G401 (cell line): ENCODE measurements around the gene KRTAP9-3. TPM values are rescaled to one million over a fixed set of nuclear protein-coding genes. Genes with fewer than 3 reads are reported as not detected.

Experiments used
- total RNA-seq: library from RNA; depleted of rRNA; stranded (reverse); fragments of >200 nt; shearing (Covaris generic); gene quantifications from 2 replicates; pipeline ENCODE4 v1.2.3, GENCODE V29; 2014; rRNA removed

Gene KRTAP9-3
- total RNA-seq, 1 experiment from 2014 or later = not detected

Other genes with a start within 250 kb of the KRTAP9-3 start
- gene KRT40, start 248.1 kb upstream of the KRTAP9-3 start, total RNA-seq = not detected in 2 replicates
- not detected in 2 replicates for gene KRTAP3-3, start 238.3 kb upstream of the KRTAP9-3 start, total RNA-seq
- gene KRTAP3-2, start 232.5 kb upstream of the KRTAP9-3 start, total RNA-seq = not detected in 2 replicates
- gene KRTAP3-1, start 223.3 kb upstream of the KRTAP9-3 start, total RNA-seq = not detected in 2 replicates
- gene KRTAP1-5, start 205.2 kb upstream of the KRTAP9-3 start, total RNA-seq = not detected in 2 replicates
- not detected in 2 replicates for gene KRTAP1-4, start 202.3 kb upstream of the KRTAP9-3 start, total RNA-seq
- gene KRTAP1-3, start 197.6 kb upstream of the KRTAP9-3 start, total RNA-seq = not detected in 2 replicates
- not detected in 2 replicates for gene KRTAP1-1, start 191.0 kb upstream of the KRTAP9-3 start, total RNA-seq
- gene KRTAP2-1, start 185.1 kb upstream of the KRTAP9-3 start, total RNA-seq = not detected in 2 replicates
- not detected in 2 replicates for gene KRTAP2-2, start 177.2 kb upstream of the KRTAP9-3 start, total RNA-seq
- not detected in 2 replicates for gene KRTAP2-3, start 172.3 kb upstream of the KRTAP9-3 start, total RNA-seq
- gene KRTAP2-4, start 166.6 kb upstream of the KRTAP9-3 start, total RNA-seq = not detected in 2 replicates
- not detected in 2 replicates for gene KRTAP4-7, start 148.3 kb upstream of the KRTAP9-3 start, total RNA-seq
- gene KRTAP4-8, start 134.3 kb upstream of the KRTAP9-3 start, total RNA-seq = not detected in 2 replicates
- gene KRTAP4-16, start 130.2 kb upstream of the KRTAP9-3 start, total RNA-seq = not detected in 2 replicates
- not detected in 2 replicates for gene KRTAP4-9, start 127.1 kb upstream of the KRTAP9-3 start, total RNA-seq
- gene KRTAP4-11, start 114.1 kb upstream of the KRTAP9-3 start, total RNA-seq = not detected in 2 replicates
- gene KRTAP4-12, start 108.3 kb upstream of the KRTAP9-3 start, total RNA-seq = not detected in 2 replicates
- gene KRTAP4-6, start 91.9 kb upstream of the KRTAP9-3 start, total RNA-seq = not detected in 2 replicates
- not detected in 2 replicates for gene KRTAP4-5, start 82.6 kb upstream of the KRTAP9-3 start, total RNA-seq
- not detected in 2 replicates for gene KRTAP4-4, start 71.7 kb upstream of the KRTAP9-3 start, total RNA-seq
- not detected in 2 replicates for gene KRTAP4-3, start 64.2 kb upstream of the KRTAP9-3 start, total RNA-seq
- gene KRTAP4-2, start 54.2 kb upstream of the KRTAP9-3 start, total RNA-seq = not detected in 2 replicates
- gene KRTAP4-1, start 47.5 kb upstream of the KRTAP9-3 start, total RNA-seq = not detected in 2 replicates
- not detected in 2 replicates for gene KRTAP9-1, start 42.6 kb upstream of the KRTAP9-3 start, total RNA-seq
- gene KRTAP9-2, start 5.8 kb upstream of the KRTAP9-3 start, total RNA-seq = not detected in 2 replicates
- not detected in 2 replicates for gene KRTAP9-8, start 5.5 kb downstream of the KRTAP9-3 start, total RNA-seq
- not detected in 2 replicates for gene KRTAP9-4, start 17.2 kb downstream of the KRTAP9-3 start, total RNA-seq
- not detected in 2 replicates for gene KRTAP9-9, start 22.9 kb downstream of the KRTAP9-3 start, total RNA-seq
- not detected in 2 replicates for gene KRTAP9-6, start 32.9 kb downstream of the KRTAP9-3 start, total RNA-seq
- not detected in 2 replicates for gene KRTAP9-7, start 43.2 kb downstream of the KRTAP9-3 start, total RNA-seq
- gene KRTAP29-1, start 70.4 kb downstream of the KRTAP9-3 start, total RNA-seq = not detected in 2 replicates
- not detected in 2 replicates for gene KRTAP16-1, start 76.9 kb downstream of the KRTAP9-3 start, total RNA-seq
- not detected in 2 replicates for gene KRTAP17-1, start 83.3 kb downstream of the KRTAP9-3 start, total RNA-seq
- gene KRT33A, start 118.4 kb downstream of the KRTAP9-3 start, total RNA-seq = not detected in 2 replicates
- not detected in 2 replicates for gene KRT33B, start 137.4 kb downstream of the KRTAP9-3 start, total RNA-seq
- gene KRT34, start 149.9 kb downstream of the KRTAP9-3 start, total RNA-seq = not detected in 2 replicates
- not detected in 2 replicates for gene KRT31, start 165.2 kb downstream of the KRTAP9-3 start, total RNA-seq
- not detected in 2 replicates for gene KRT37, start 192.1 kb downstream of the KRTAP9-3 start, total RNA-seq
- gene KRT38, start 208.5 kb downstream of the KRTAP9-3 start, total RNA-seq = not detected in 2 replicates
- gene KRT32, start 234.9 kb downstream of the KRTAP9-3 start, total RNA-seq = not detected in 2 replicates
- not detected in 2 replicates for gene KRT35, start 248.7 kb downstream of the KRTAP9-3 start, total RNA-seq